ENCODE results near the gene THSD4.

GRCh38 chr15:71598741-71599140, 483.5 kb downstream of the THSD4 start:
- TF ChIP-seq CEBPB (IDR thresholded peaks at IDR 0.05; ENCODE audit: low read depth, low read length) (no peak), POLR2A (IDR thresholded peaks at IDR 0.05; ENCODE audit: control extremely low read depth in 1 of 2, low read depth in 2 of 2, low read length in 2 of 2) (no peak), CREB1 (IDR thresholded peaks at IDR 0.05) (no peak), CTCF (IDR thresholded peaks at IDR 0.05; ENCODE audit: control extremely low read depth in 1 of 3, insufficient read depth in 1 of 3, low read depth in 1 of 3, low read length in 3 of 3) (no peak), KDM1A (IDR thresholded peaks at IDR 0.05; ENCODE audit: borderline replicate concordance, low read length) (no peak)

Measured in H1 (cell line).